Transverse colon (tissue), 4 donors: ENCODE results near the gene SPANXN5. TPM values are rescaled to one million over a fixed set of nuclear protein-coding genes. Genes with fewer than 3 reads are reported as not detected.
"Not testable (repeated sequence)": the region's sequence is repeated elsewhere in the genome, so short reads cannot be mapped to it uniquely, and the experiment has no call there.

Source experiments
- DNase-seq: peaks from one replicate; pipeline ENCODE4 v3.0.0-alpha.2; 2019
- H3K27ac ChIP-seq, 4 donors: fragments of 200-600 bp; sonication (generic); 2 replicates each; pipeline ENCODE4 v1.5.1; 2016 to 2018; ENCODE audit warnings: inconsistent platforms in 4 of 4
- H3K27me3 ChIP-seq: fragments of 200-600 bp; sonication (generic); 2 replicates; pipeline ENCODE4 v1.5.1; 2017; ENCODE audit warnings: inconsistent platforms
- H3K36me3 ChIP-seq, 4 donors: fragments of 200-600 bp; sonication (generic); 2 replicates each; pipeline ENCODE4 v1.5.1; 2017 to 2019; ENCODE audit warnings: inconsistent platforms in 4 of 4
- H3K4me1 ChIP-seq, 4 donors: fragments of 200-600 bp; sonication (generic); 2 replicates each; pipeline ENCODE4 v1.5.1; 2017 to 2020; ENCODE audit warnings: inconsistent platforms in 4 of 4
- H3K4me3 ChIP-seq, 4 donors: fragments of 200-600 bp; sonication (generic); 1 replicate in 1 of 4; 2 replicates in 3 of 4; pipeline versions ENCODE4 v1.5.1 to v1.6.1; 2017 to 2019; ENCODE audit warnings: inconsistent platforms in 4 of 4
- H3K9me3 ChIP-seq, 2 donors: fragments of 200-600 bp; sonication (generic); 2 replicates each; pipeline ENCODE4 v1.5.1; 2017 to 2019; ENCODE audit warnings: inconsistent platforms in 2 of 2
- CTCF ChIP-seq, 5 experiments: fragments of 200-600 bp in 3 of 5; fragments of 450-650 bp in 2 of 5; sonication (generic) in 3 of 5; IDR thresholded peaks; 1 replicate in 2 of 5; 2 replicates in 3 of 5; pipeline ENCODE4 v1.5.1; 2016 to 2017; ENCODE audit warnings: antibody characterized with exemption in 5 of 5, inconsistent platforms in 3 of 5, mild to moderate bottlenecking in 2 of 5, moderate library complexity in 1 of 5
- EP300 ChIP-seq: sonication (generic); formaldehyde crosslinking; IDR thresholded peaks from one replicate; pipeline ENCODE4 v1.6.1; 2017; ENCODE audit warnings: antibody characterized with exemption, low read depth
- POLR2A ChIP-seq: fragments of 450-650 bp; IDR thresholded peaks from one replicate; pipeline ENCODE4 v1.6.1; 2016; ENCODE audit warnings: antibody characterized with exemption, mild to moderate bottlenecking, moderate library complexity
- POLR2AphosphoS5 ChIP-seq, 3 donors: sonication (generic); formaldehyde crosslinking; IDR thresholded peaks; one replicate each; pipeline ENCODE4 v1.6.1; 2016; ENCODE audit warnings: antibody characterized with exemption in 3 of 3
- WGBS, 2 donors: methylation state at CpG; one replicate each; pipeline ENCODE4 v1.1.5; 2018; ENCODE audit warnings: low coverage in 1 of 2; 5-methylcytosine and 5-hydroxymethylcytosine counted together
- in situ Hi-C, 4 donors: fragments of 200-750 bp; cut with MboI; loops; one replicate each; pipeline versions ENCODE4 v1.15.0 to v1.15.1; 2017; ENCODE audit warnings: low sequenced_read_pairs in 3 of 4, low pct_ligation_motif_present in 1 of 4, low pct_unique_long_range_greater_than_20kb in 1 of 4
- intact Hi-C: fragments of 100-400 bp; cut with DNase I; formaldehyde crosslinking; loops from one replicate; pipeline ENCODE4 v1.15.1; 2023; ENCODE audit warnings: low total_unique reads
- total RNA-seq, 4 donors: library from RNA; depleted of rRNA; stranded (reverse); fragments of >200 nt; gene quantifications; one replicate each; pipeline ENCODE4 v1.1.0, GENCODE V29; 2016

SPANXN5 gene
- not detected for total RNA-seq

- DNase-seq, H3K4me1 ChIP-seq, intact Hi-C loops, in situ Hi-C loops, H3K9me3 ChIP-seq, H3K27ac ChIP-seq, H3K4me3 ChIP-seq, H3K27me3 ChIP-seq, H3K36me3 ChIP-seq: not testable (repeated sequence)
- WGBS, 2 donors, result 84 to 100% methylated on average over 1 to 2 of the region's 2 CpGs
Measured at GRCh38 chrX:52797327-52797726, at the start of gene SPANXN5. Gene SPANXN5, minus strand, starts transcription at chrX:52797427. Its CDS starts 79 bp downstream, at chrX:52797348.

- 81 to 83% methylated on average over 1 to 3 of the region's 3 CpGs for WGBS, 2 donors
- in situ Hi-C loops, H3K27me3 ChIP-seq: not testable (repeated sequence)
Measured at GRCh38 chrX:52843619-52844018, 46.4 kb upstream of the SPANXN5 start.

GRCh38 chrX:52839137-52839536 is 41.9 kb upstream of the SPANXN5 start:
- WGBS, 2 donors, result 40 to 57% methylated on average over 1 to 2 of the region's 2 CpGs
- in situ Hi-C loops, result no loop called here

More at GRCh38 chrX:52843619-52844018, 46.4 kb upstream of the SPANXN5 start:
- H3K36me3 ChIP-seq, H3K4me3 ChIP-seq, H3K27ac ChIP-seq, H3K4me1 ChIP-seq, DNase-seq, intact Hi-C loops, H3K9me3 ChIP-seq: not testable (repeated sequence)

GRCh38 chrX:52830551-52830950 is 33.3 kb upstream of the SPANXN5 start:
- Histone ChIP-seq H3K4me1 (no peaks in the 10 kb centered on the region), H3K4me3 (no peak overlapping the region), H3K36me3 (no peaks in the 10 kb centered on the region), H3K9me3 (no peaks in the 10 kb centered on the region), H3K27me3 (no peaks in the 10 kb centered on the region), H3K27ac (no peak overlapping the region)
- DNase-seq, result no peak
- in situ Hi-C loops (no loop called here), intact Hi-C loops (no loop called here)
- WGBS, 2 donors, result 44% methylated on average over 3 of the region's 3 CpGs; no CpG with 5 or more reads in 1 of the 2 donors
- TF ChIP-seq CTCF (IDR thresholded peaks at IDR 0.05) (no peak), POLR2AphosphoS5 (IDR thresholded peaks at IDR 0.05) (no peak), POLR2A (no peak), EP300 (no peak)

More at GRCh38 chrX:52839137-52839536, 41.9 kb upstream of the SPANXN5 start:
- intact Hi-C loops, result no loop called here
- Histone ChIP-seq H3K4me3 (no peak overlapping the region), H3K36me3 (no peaks in the 10 kb centered on the region), H3K27me3 (no peaks in the 10 kb centered on the region), H3K9me3 (no peaks in the 10 kb centered on the region), H3K4me1 (no peaks in the 10 kb centered on the region), H3K27ac (no peak overlapping the region)
- no peak for DNase-seq
- TF ChIP-seq CTCF (IDR thresholded peaks at IDR 0.05), result no peak
- TF ChIP-seq POLR2A, result no peak
- no peak for TF ChIP-seq EP300
- no peak for TF ChIP-seq POLR2AphosphoS5 (IDR thresholded peaks at IDR 0.05)

- Histone ChIP-seq H3K4me1 (no peaks in the 10 kb centered on the region), H3K36me3 (no peaks in the 10 kb centered on the region), H3K27me3 (no peaks in the 10 kb centered on the region), H3K4me3 (no peak overlapping the region), H3K9me3 (no peaks in the 10 kb centered on the region), H3K27ac (no peak overlapping the region)
- in situ Hi-C loops (loop anchor here in 1 of 4 donors (25.0 kb wide), 1 partner anchor 162 kb away; the partner anchor contains the start of gene SSX7), intact Hi-C loops (no loop called here)
- 38 to 50% methylated on average over 2 of the region's 2 CpGs for WGBS, 2 donors
- DNase-seq, result no peak
- no peak for TF ChIP-seq POLR2A
- TF ChIP-seq EP300, result no peak
- no peak for TF ChIP-seq POLR2AphosphoS5 (IDR thresholded peaks at IDR 0.05)
- no peak for TF ChIP-seq CTCF (IDR thresholded peaks at IDR 0.05)
Measured at GRCh38 chrX:52824608-52825007, 27.4 kb upstream of the SPANXN5 start.
